ENCODE measurements around the gene DCST2. TPM values are rescaled to one million over a fixed set of nuclear protein-coding genes. Genes with fewer than 3 reads are reported as not detected.

The DCST2 gene
- total RNA-seq, 4 donors from 2014 or later, result 0.90 to 4.2 (median 1.7) TPM

GRCh38 chr1:155064111-155064831 lies 30.7 kb upstream of the DCST2 start:
- Histone ChIP-seq H3K27me3 (no peaks in the 10 kb centered on the region), H3K4me3 (peak overlapping the region; percentile 47 to 84 (median 75)), H3K27ac (peak overlapping the region; percentile 11 to 85 (median 80)), H3K36me3 (peaks cover 0 to 33% (median 0%) of the 10 kb centered on the region in 3 donors), H3K9me3 (no peaks in the 10 kb centered on the region), H3K4me1 (peaks cover 0 to 38% (median 23%) of the 10 kb centered on the region in 4 donors)
- DNase-seq (ENCODE audit: low spot score in 2 of 2), result no peak
- TF ChIP-seq POLR2A (IDR thresholded peaks at IDR 0.05) (no peak), EP300 (IDR thresholded peaks at IDR 0.05) (no peak), CTCF (IDR thresholded peaks at IDR 0.05) (no peak)
- WGBS, 2 donors, result 10 to 11% methylated on average over 9 to 14 of the region's 14 CpGs

GRCh38 chr1:155063550-155064110 lies 30.0 kb upstream of the DCST2 start, which contains the start of gene EFNA4:
EFNA4 (plus strand) TSS chr1:155063740; CDS start chr1:155063824, 84 bp downstream.
- H3K27ac ChIP-seq, result peak within 1 kb of the TSS; percentile 11 to 85 (median 80)
- TF ChIP-seq CTCF (IDR thresholded peaks at IDR 0.05) (no peak), POLR2A (IDR thresholded peaks at IDR 0.05) (no peak), EP300 (IDR thresholded peaks at IDR 0.05) (peak in 1 of 2 donors; percentile 36)
- H3K4me1 ChIP-seq, result peaks cover 0 to 38% (median 23%) of the 10 kb centered on the region in 4 donors
- peak; percentile 59 to 79 for DNase-seq (ENCODE audit: low spot score in 2 of 2)
- H3K4me3 ChIP-seq, result peak within 1 kb of the TSS; percentile 47 to 84 (median 75)
- H3K9me3 ChIP-seq, result no peaks in the 10 kb centered on the region
- H3K27me3 ChIP-seq, result no peaks in the 10 kb centered on the region
- peaks cover 0 to 33% (median 0%) of the 10 kb centered on the region in 3 donors for H3K36me3 ChIP-seq
- 0 to 2% methylated on average over 30 to 46 of the region's 57 CpGs for WGBS, 2 donors

GRCh38 chr1:155062702-155063411 lies 29.3 kb upstream of the DCST2 start:
- H3K36me3 ChIP-seq, result peaks cover 0 to 41% (median 0%) of the 10 kb centered on the region in 3 donors
- 6% methylated on average over 26 to 32 of the region's 46 CpGs for WGBS, 2 donors
- peak overlapping the region in 2 of 4 donors; percentile 80 to 85 for H3K27ac ChIP-seq
- peak in 1 of 2 donors; percentile 60 for DNase-seq (ENCODE audit: low spot score in 2 of 2)
- TF ChIP-seq CTCF (IDR thresholded peaks at IDR 0.05) (peak; percentile 63 to 77 (median 70)), POLR2A (IDR thresholded peaks at IDR 0.05) (no peak)
- peaks cover 0 to 38% (median 23%) of the 10 kb centered on the region in 4 donors for H3K4me1 ChIP-seq
- H3K9me3 ChIP-seq, result no peaks in the 10 kb centered on the region
- no peaks in the 10 kb centered on the region for H3K27me3 ChIP-seq
- H3K4me3 ChIP-seq, result peak overlapping the region; percentile 47 to 84 (median 75)

GRCh38 chr1:155062151-155062686 lies 28.6 kb upstream of the DCST2 start:
- H3K9me3 ChIP-seq, result no peaks in the 10 kb centered on the region
- H3K4me3 ChIP-seq, result peak overlapping the region in 1 of 4 donors; percentile 71
- peaks cover 0 to 44% (median 0%) of the 10 kb centered on the region in 3 donors for H3K36me3 ChIP-seq
- 35 to 48% methylated on average over 25 to 26 of the region's 29 CpGs for WGBS, 2 donors
- DNase-seq (ENCODE audit: low spot score in 2 of 2), result no peak
- H3K27me3 ChIP-seq, result no peaks in the 10 kb centered on the region
- no peak overlapping the region for H3K27ac ChIP-seq
- no peak for TF ChIP-seq EP300 (IDR thresholded peaks at IDR 0.05)
- no peak for TF ChIP-seq POLR2A (IDR thresholded peaks at IDR 0.05)
- no peak for TF ChIP-seq CTCF (IDR thresholded peaks at IDR 0.05)
- peaks cover 0 to 38% (median 23%) of the 10 kb centered on the region in 4 donors for H3K4me1 ChIP-seq
